ENCODE results near the gene SFN.
"Not testable (repeated sequence)": the region's sequence is repeated elsewhere in the genome, so short reads cannot be mapped to it uniquely, and the experiment has no call there.

The SFN gene

GRCh38 chr1:26864610-26865480 lies 1.9 kb downstream of the SFN start:
- peak; percentile 94 for DNase-seq (ENCODE audit: low read depth)

GRCh38 chr1:26873097-26873496 lies 10.1 kb downstream of the SFN start:
- not testable (repeated sequence) for DNase-seq (ENCODE audit: low read depth)

GRCh38 chr1:26874896-26875295 lies 11.9 kb downstream of the SFN start:
- no peak for DNase-seq (ENCODE audit: low read depth)

GRCh38 chr1:26877326-26877725 lies 14.4 kb downstream of the SFN start:
- DNase-seq (ENCODE audit: low read depth): no peak

- DNase-seq (ENCODE audit: low read depth): no peak
Observed at GRCh38 chr1:26879793-26880192, 16.8 kb downstream of the SFN start.

GRCh38 chr1:26881611-26882010 lies 18.7 kb downstream of the SFN start:
- DNase-seq (ENCODE audit: low read depth): not testable (repeated sequence)

GRCh38 chr1:26882696-26883463 lies 19.9 kb downstream of the SFN start:
- no peak for DNase-seq (ENCODE audit: low read depth)

- DNase-seq (ENCODE audit: low read depth): no peak
Observed at GRCh38 chr1:26887125-26887524, 24.2 kb downstream of the SFN start.

GRCh38 chr1:26888231-26888630 lies 25.3 kb downstream of the SFN start:
- no peak for DNase-seq (ENCODE audit: low read depth)

- peak; percentile 68 for DNase-seq (ENCODE audit: low read depth)
Observed at GRCh38 chr1:26889551-26890466, 26.9 kb downstream of the SFN start, which contains the start of gene GPN2. Gene GPN2, minus strand, starts transcription at chr1:26890283. Its CDS starts 187 bp downstream, at chr1:26890096.

GRCh38 chr1:26890467-26890796 lies 27.5 kb downstream of the SFN start:
- no peak for DNase-seq (ENCODE audit: low read depth)

GRCh38 chr1:26894263-26894662 lies 31.3 kb downstream of the SFN start:
- DNase-seq (ENCODE audit: low read depth): no peak

GRCh38 chr1:26897351-26897750 lies 34.4 kb downstream of the SFN start:
- no peak for DNase-seq (ENCODE audit: low read depth)

GRCh38 chr1:26900001-26900814 lies 37.3 kb downstream of the SFN start, which contains the start of gene GPATCH3:
Gene GPATCH3, minus strand, starts transcription at chr1:26900467. Its CDS starts 25 bp downstream, at chr1:26900442.
- peak; percentile 71 for DNase-seq (ENCODE audit: low read depth)

GRCh38 chr1:26900815-26901511 lies 38.0 kb downstream of the SFN start:
- no peak for DNase-seq (ENCODE audit: low read depth)

- DNase-seq (ENCODE audit: low read depth): no peak
Observed at GRCh38 chr1:26907071-26907917, 44.3 kb downstream of the SFN start.

GRCh38 chr1:26909951-26910342 lies 47.0 kb downstream of the SFN start:
- no peak for DNase-seq (ENCODE audit: low read depth)

- no peak for DNase-seq (ENCODE audit: low read depth)
Observed at GRCh38 chr1:26910343-26911160, 47.6 kb downstream of the SFN start.

Measured in activated T-helper 1 cell treated with Interleukin-2 at 50 U/mL for 16 hours (primary cell).